HEK293T (cell line): ENCODE measurements around the gene ARNT2.

Experiments used
- ARNT ChIP-seq: fragments of 450-650 bp; IDR thresholded peaks from 2 replicates; pipeline ENCODE4 v1.6.1; 2017; ENCODE audit warnings: mild to moderate bottlenecking
- BHLHE40 ChIP-seq: fragments of 450-650 bp; IDR thresholded peaks from 2 replicates; pipeline ENCODE4 v1.6.1; 2016; ENCODE audit warnings: mild to moderate bottlenecking, moderate library complexity, borderline replicate concordance
- ELF4 ChIP-seq: fragments of 450-650 bp; IDR thresholded peaks from 2 replicates; pipeline ENCODE4 v1.6.1; 2017; ENCODE audit warnings: antibody characterized with exemption
- FOXA1 ChIP-seq: fragments of 450-650 bp; IDR thresholded peaks from 2 replicates; pipeline ENCODE4 v1.6.1; 2016; ENCODE audit warnings: mild to moderate bottlenecking
- FOXK2 ChIP-seq: fragments of 450-650 bp; IDR thresholded peaks from 2 replicates; pipeline ENCODE4 v1.6.1; 2016; ENCODE audit warnings: mild to moderate bottlenecking
- FOXM1 ChIP-seq: fragments of 450-650 bp; IDR thresholded peaks from 2 replicates; pipeline ENCODE4 v1.6.1; 2017; ENCODE audit warnings: mild to moderate bottlenecking, borderline replicate concordance
- HDGF ChIP-seq: fragments of 450-650 bp; IDR thresholded peaks from 2 replicates; pipeline ENCODE4 v1.6.1; 2017; ENCODE audit warnings: antibody characterized with exemption, borderline replicate concordance
- LEF1 ChIP-seq: fragments of 450-650 bp; IDR thresholded peaks from 2 replicates; pipeline ENCODE4 v1.6.1; 2017; ENCODE audit warnings: mild to moderate bottlenecking, borderline replicate concordance
- NFRKB ChIP-seq: fragments of 450-650 bp; IDR thresholded peaks from 2 replicates; pipeline ENCODE4 v1.6.1; 2016; ENCODE audit warnings: mild to moderate bottlenecking, moderate library complexity
- PKNOX1 ChIP-seq: fragments of 450-650 bp; IDR thresholded peaks from 2 replicates; pipeline ENCODE4 v1.6.1; 2016
- SP1 ChIP-seq: fragments of 450-650 bp; IDR thresholded peaks from 2 replicates; pipeline ENCODE4 v1.6.1; 2017
- SUZ12 ChIP-seq: fragments of 450-650 bp; IDR thresholded peaks from 2 replicates; pipeline ENCODE4 v1.6.1; 2016; ENCODE audit warnings: mild to moderate bottlenecking

- no peak for TF ChIP-seq NFRKB
- no peak for TF ChIP-seq BHLHE40
- TF ChIP-seq ELF4: no peak
- TF ChIP-seq FOXK2: no peak
- no peak for TF ChIP-seq FOXA1
- no peak for TF ChIP-seq SP1
- no peak for TF ChIP-seq PKNOX1
- no peak for TF ChIP-seq LEF1
- TF ChIP-seq ARNT: no peak
- no peak for TF ChIP-seq FOXM1
- no peak for TF ChIP-seq HDGF
- TF ChIP-seq SUZ12: no peak
These were observed 226.8 kb downstream of the ARNT2 start for GRCh38 chr15:80630981-80631380.
